NB4 (cell line): ENCODE measurements around the gene ZCRB1.

Experiments used
- POLR2A ChIP-seq: IDR thresholded peaks from 2 replicates; pipeline ENCODE4 v1.6.1; 2011; ENCODE audit warnings: mild to moderate bottlenecking; ENCODE audit not compliant: insufficient read length; ENCODE audit errors: extremely low read depth
- TF ChIP-seq, protein P1 (sequence below): IDR thresholded peaks from one replicate; pipeline ENCODE4 v1.5.1; 2012; ENCODE audit warnings: low read depth, low read length

GRCh38 chr12:42373669-42374068 lies 47.8 kb upstream of the ZCRB1 start:
- TF ChIP-seq POLR2A: no peak
- TF ChIP-seq, protein P1, sequence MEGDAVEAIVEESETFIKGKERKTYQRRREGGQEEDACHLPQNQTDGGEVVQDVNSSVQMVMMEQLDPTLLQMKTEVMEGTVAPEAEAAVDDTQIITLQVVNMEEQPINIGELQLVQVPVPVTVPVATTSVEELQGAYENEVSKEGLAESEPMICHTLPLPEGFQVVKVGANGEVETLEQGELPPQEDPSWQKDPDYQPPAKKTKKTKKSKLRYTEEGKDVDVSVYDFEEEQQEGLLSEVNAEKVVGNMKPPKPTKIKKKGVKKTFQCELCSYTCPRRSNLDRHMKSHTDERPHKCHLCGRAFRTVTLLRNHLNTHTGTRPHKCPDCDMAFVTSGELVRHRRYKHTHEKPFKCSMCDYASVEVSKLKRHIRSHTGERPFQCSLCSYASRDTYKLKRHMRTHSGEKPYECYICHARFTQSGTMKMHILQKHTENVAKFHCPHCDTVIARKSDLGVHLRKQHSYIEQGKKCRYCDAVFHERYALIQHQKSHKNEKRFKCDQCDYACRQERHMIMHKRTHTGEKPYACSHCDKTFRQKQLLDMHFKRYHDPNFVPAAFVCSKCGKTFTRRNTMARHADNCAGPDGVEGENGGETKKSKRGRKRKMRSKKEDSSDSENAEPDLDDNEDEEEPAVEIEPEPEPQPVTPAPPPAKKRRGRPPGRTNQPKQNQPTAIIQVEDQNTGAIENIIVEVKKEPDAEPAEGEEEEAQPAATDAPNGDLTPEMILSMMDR: no peak
